ENCODE data around the gene CDC23. TPM values are rescaled to one million over a fixed set of nuclear protein-coding genes. Genes with fewer than 3 reads are reported as not detected.

The CDC23 gene
- total and polyA plus RNA-seq, 2 of the 8 experiments (the other 6 are each of a cell fraction or from before 2014, with no cell fraction given): 32.6 to 45.7 TPM

- TF ChIP-seq, protein P1, sequence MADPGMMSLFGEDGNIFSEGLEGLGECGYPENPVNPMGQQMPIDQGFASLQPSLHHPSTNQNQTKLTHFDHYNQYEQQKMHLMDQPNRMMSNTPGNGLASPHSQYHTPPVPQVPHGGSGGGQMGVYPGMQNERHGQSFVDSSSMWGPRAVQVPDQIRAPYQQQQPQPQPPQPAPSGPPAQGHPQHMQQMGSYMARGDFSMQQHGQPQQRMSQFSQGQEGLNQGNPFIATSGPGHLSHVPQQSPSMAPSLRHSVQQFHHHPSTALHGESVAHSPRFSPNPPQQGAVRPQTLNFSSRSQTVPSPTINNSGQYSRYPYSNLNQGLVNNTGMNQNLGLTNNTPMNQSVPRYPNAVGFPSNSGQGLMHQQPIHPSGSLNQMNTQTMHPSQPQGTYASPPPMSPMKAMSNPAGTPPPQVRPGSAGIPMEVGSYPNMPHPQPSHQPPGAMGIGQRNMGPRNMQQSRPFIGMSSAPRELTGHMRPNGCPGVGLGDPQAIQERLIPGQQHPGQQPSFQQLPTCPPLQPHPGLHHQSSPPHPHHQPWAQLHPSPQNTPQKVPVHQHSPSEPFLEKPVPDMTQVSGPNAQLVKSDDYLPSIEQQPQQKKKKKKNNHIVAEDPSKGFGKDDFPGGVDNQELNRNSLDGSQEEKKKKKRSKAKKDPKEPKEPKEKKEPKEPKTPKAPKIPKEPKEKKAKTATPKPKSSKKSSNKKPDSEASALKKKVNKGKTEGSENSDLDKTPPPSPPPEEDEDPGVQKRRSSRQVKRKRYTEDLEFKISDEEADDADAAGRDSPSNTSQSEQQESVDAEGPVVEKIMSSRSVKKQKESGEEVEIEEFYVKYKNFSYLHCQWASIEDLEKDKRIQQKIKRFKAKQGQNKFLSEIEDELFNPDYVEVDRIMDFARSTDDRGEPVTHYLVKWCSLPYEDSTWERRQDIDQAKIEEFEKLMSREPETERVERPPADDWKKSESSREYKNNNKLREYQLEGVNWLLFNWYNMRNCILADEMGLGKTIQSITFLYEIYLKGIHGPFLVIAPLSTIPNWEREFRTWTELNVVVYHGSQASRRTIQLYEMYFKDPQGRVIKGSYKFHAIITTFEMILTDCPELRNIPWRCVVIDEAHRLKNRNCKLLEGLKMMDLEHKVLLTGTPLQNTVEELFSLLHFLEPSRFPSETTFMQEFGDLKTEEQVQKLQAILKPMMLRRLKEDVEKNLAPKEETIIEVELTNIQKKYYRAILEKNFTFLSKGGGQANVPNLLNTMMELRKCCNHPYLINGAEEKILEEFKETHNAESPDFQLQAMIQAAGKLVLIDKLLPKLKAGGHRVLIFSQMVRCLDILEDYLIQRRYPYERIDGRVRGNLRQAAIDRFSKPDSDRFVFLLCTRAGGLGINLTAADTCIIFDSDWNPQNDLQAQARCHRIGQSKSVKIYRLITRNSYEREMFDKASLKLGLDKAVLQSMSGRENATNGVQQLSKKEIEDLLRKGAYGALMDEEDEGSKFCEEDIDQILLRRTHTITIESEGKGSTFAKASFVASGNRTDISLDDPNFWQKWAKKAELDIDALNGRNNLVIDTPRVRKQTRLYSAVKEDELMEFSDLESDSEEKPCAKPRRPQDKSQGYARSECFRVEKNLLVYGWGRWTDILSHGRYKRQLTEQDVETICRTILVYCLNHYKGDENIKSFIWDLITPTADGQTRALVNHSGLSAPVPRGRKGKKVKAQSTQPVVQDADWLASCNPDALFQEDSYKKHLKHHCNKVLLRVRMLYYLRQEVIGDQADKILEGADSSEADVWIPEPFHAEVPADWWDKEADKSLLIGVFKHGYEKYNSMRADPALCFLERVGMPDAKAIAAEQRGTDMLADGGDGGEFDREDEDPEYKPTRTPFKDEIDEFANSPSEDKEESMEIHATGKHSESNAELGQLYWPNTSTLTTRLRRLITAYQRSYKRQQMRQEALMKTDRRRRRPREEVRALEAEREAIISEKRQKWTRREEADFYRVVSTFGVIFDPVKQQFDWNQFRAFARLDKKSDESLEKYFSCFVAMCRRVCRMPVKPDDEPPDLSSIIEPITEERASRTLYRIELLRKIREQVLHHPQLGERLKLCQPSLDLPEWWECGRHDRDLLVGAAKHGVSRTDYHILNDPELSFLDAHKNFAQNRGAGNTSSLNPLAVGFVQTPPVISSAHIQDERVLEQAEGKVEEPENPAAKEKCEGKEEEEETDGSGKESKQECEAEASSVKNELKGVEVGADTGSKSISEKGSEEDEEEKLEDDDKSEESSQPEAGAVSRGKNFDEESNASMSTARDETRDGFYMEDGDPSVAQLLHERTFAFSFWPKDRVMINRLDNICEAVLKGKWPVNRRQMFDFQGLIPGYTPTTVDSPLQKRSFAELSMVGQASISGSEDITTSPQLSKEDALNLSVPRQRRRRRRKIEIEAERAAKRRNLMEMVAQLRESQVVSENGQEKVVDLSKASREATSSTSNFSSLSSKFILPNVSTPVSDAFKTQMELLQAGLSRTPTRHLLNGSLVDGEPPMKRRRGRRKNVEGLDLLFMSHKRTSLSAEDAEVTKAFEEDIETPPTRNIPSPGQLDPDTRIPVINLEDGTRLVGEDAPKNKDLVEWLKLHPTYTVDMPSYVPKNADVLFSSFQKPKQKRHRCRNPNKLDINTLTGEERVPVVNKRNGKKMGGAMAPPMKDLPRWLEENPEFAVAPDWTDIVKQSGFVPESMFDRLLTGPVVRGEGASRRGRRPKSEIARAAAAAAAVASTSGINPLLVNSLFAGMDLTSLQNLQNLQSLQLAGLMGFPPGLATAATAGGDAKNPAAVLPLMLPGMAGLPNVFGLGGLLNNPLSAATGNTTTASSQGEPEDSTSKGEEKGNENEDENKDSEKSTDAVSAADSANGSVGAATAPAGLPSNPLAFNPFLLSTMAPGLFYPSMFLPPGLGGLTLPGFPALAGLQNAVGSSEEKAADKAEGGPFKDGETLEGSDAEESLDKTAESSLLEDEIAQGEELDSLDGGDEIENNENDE (IDR thresholded peaks at IDR 0.05; ENCODE audit: insufficient replicate concordance, low read length): no peak
- TF ChIP-seq EP300 (IDR thresholded peaks at IDR 0.05; ENCODE audit: borderline replicate concordance in 1 of 2, low read depth in 2 of 2, low read length in 2 of 2) (no peak), CEBPB (IDR thresholded peaks at IDR 0.05; ENCODE audit: low read depth, low read length) (no peak), POU5F1 (IDR thresholded peaks at IDR 0.05; ENCODE audit: low read depth, low read length) (no peak), SP4 (IDR thresholded peaks at IDR 0.05; ENCODE audit: low read length) (no peak), KDM1A (IDR thresholded peaks at IDR 0.05; ENCODE audit: borderline replicate concordance, low read length) (no peak), RFX5 (IDR thresholded peaks at IDR 0.05; ENCODE audit: borderline replicate concordance, low read depth, low read length) (no peak), BACH1 (IDR thresholded peaks at IDR 0.05; ENCODE audit: low read length) (no peak), CBX8 (IDR thresholded peaks at IDR 0.05; ENCODE audit: borderline replicate concordance, low read depth, low read length) (no peak), TAF1 (IDR thresholded peaks at IDR 0.05; ENCODE audit: low read depth, low read length) (no peak), EZH2 (IDR thresholded peaks at IDR 0.05; ENCODE audit: low read depth, low read length, severe bottlenecking) (no peak)
- TF ChIP-seq, protein P2, sequence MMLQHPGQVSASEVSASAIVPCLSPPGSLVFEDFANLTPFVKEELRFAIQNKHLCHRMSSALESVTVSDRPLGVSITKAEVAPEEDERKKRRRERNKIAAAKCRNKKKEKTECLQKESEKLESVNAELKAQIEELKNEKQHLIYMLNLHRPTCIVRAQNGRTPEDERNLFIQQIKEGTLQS (IDR thresholded peaks at IDR 0.05; ENCODE audit: insufficient read depth, low read depth, low read length): no peak
Observed at GRCh38 chr5:138169124-138169523, 44.0 kb downstream of the CDC23 start (continued).
